ENCODE data around the gene SLC6A6. TPM values are rescaled to one million over a fixed set of nuclear protein-coding genes. Genes with fewer than 3 reads are reported as not detected.
"Not testable (repeated sequence)": the region's sequence is repeated elsewhere in the genome, so short reads cannot be mapped to it uniquely, and the experiment has no call there.

The SLC6A6 gene
- total and polyA plus RNA-seq, 11 donors = 9.1 to 121 (median 34.9) TPM

GRCh38 chr3:14435175-14436014 is 33.0 kb downstream of the SLC6A6 start:
- no peaks in the 10 kb centered on the region for H3K27me3 ChIP-seq
- peaks cover 14 to 100% (median 87%) of the 10 kb centered on the region in 12 donors for H3K4me1 ChIP-seq
- 62 to 75% (median 73%) methylated on average over 18 of the region's 18 CpGs for WGBS, 4 donors
- TF ChIP-seq POLR2A (IDR thresholded peaks at IDR 0.05) = no peak
- TF ChIP-seq CTCF (IDR thresholded peaks at IDR 0.05) = no peak
- no peaks in the 10 kb centered on the region for H3K36me3 ChIP-seq
- ATAC-seq (peak in 1 of 4 donors; percentile 33), DNase-seq (peak in 3 of 5 donors; percentile 50 to 67 (median 58))
- H3K27ac ChIP-seq = peak overlapping the region in 11 of 12 donors; percentile 32 to 97 (median 67)
- intact Hi-C loops (cut with DNase I) = loop anchor here in 4 of 10 donors (2.0 kb wide), 2 partner anchors 17 to 33 kb away; partner anchors contain the start of gene SLC6A6 (in 3 of the 4)
- peak overlapping the region in 1 of 12 donors; percentile 0 for H3K4me3 ChIP-seq
- no peaks in the 10 kb centered on the region for H3K9me3 ChIP-seq

GRCh38 chr3:14436954-14437281 is 34.5 kb downstream of the SLC6A6 start:
- intact Hi-C loops (cut with DNase I) = no loop called here
- H3K4me3 ChIP-seq = no peak overlapping the region
- peak overlapping the region in 2 of 12 donors; percentile 48 to 97 for H3K27ac ChIP-seq
- no peaks in the 10 kb centered on the region for H3K9me3 ChIP-seq
- H3K27me3 ChIP-seq = peaks cover 0 to 3% (median 0%) of the 10 kb centered on the region in 9 donors
- H3K36me3 ChIP-seq = no peaks in the 10 kb centered on the region
- H3K4me1 ChIP-seq = peaks cover 11 to 100% (median 87%) of the 10 kb centered on the region in 12 donors
- no peak for DNase-seq
- TF ChIP-seq CTCF (IDR thresholded peaks at IDR 0.05) (no peak), POLR2A (IDR thresholded peaks at IDR 0.05) (no peak)
- ATAC-seq = no peak

- H3K36me3 ChIP-seq, DNase-seq, H3K27me3 ChIP-seq, H3K4me3 ChIP-seq, H3K27ac ChIP-seq, ATAC-seq, H3K9me3 ChIP-seq: not testable (repeated sequence)
- WGBS, 4 donors = 83 to 95% (median 86%) methylated on average over 8 of the region's 8 CpGs
- peaks cover 8 to 100% (median 81%) of the 10 kb centered on the region in 12 donors for H3K4me1 ChIP-seq
- intact Hi-C loops (cut with DNase I) = loop anchor here in 1 of 10 donors (2.0 kb wide), 1 partner anchor 23 kb away; no protein-coding TSS in a partner anchor
Observed at GRCh38 chr3:14437705-14438104, 35.3 kb downstream of the SLC6A6 start.

- Histone ChIP-seq H3K27ac (peak overlapping the region in 2 of 12 donors; percentile 50 to 80), H3K36me3 (peaks cover 0 to 3% (median 0%) of the 10 kb centered on the region in 9 donors), H3K27me3 (peaks cover 0 to 10% (median 0%) of the 10 kb centered on the region in 9 donors), H3K4me3 (no peak overlapping the region), H3K4me1 (peaks cover 8 to 94% (median 75%) of the 10 kb centered on the region in 12 donors), H3K9me3 (no peaks in the 10 kb centered on the region)
- WGBS, 4 donors = 97 to 99% (median 97%) methylated on average over 2 to 3 of the region's 3 CpGs
- peak in 1 of 5 donors; percentile 22 for DNase-seq
- intact Hi-C loops (cut with DNase I) = loop anchor here in 1 of 10 donors (2.0 kb wide), 1 partner anchor 23 kb away; no protein-coding TSS in a partner anchor
- no peak for ATAC-seq
- TF ChIP-seq POLR2A (IDR thresholded peaks at IDR 0.05) (no peak), CTCF (IDR thresholded peaks at IDR 0.05) (no peak)
Observed at GRCh38 chr3:14438262-14438661, 35.9 kb downstream of the SLC6A6 start.
